GM12878 (cell line): ENCODE measurements around the gene ACTR5. TPM values are rescaled to one million over a fixed set of nuclear protein-coding genes. Genes with fewer than 3 reads are reported as not detected.
A peak's percentile ranks its signal among the peaks of the same experiment; 100 is the strongest.

Experiments
- ATAC-seq: fragments of 200-7000 bp; cut with Tn5 transposase; 3 replicates; pipeline ENCODE4 v1.9.1; 2020; ENCODE audit warnings: mild to moderate bottlenecking, moderate library complexity
- BruUV-seq: library from RNA; stranded (reverse); fragments of 400-500 nt; replicated peaks from 2 replicates; lab custom pipeline; 2021; lab: Mats Ljungman, UMichigan
- CTCF ChIA-PET: fragments of 300-600 bp; sonication (Branson Sonifier 250); formaldehyde crosslinking; extraction: SDS; loops from one replicate; lab custom pipeline; 2021; ENCODE audit warnings: inconsistent platforms; lab: Yijun Ruan, JAX
- POLR2A ChIA-PET: fragments of 350-600 bp; formaldehyde crosslinking; extraction: SDS; loops from one replicate; lab custom pipeline; 2021; ENCODE audit warnings: inconsistent platforms; lab: Charles Lee
- RAD21 ChIA-PET: fragments of 300-600 bp; sonication (Branson Sonifier 250); formaldehyde crosslinking; loops from one replicate; lab custom pipeline; 2023; ENCODE audit warnings: antibody characterized with exemption; ENCODE audit not compliant: unreplicated experiment; lab: Charles Lee
- SMC1A ChIA-PET: fragments of 300-600 bp; sonication (Branson Sonifier 250); formaldehyde crosslinking; loops from one replicate; lab custom pipeline; 2023; ENCODE audit not compliant: unreplicated experiment, uncharacterized antibody; lab: Charles Lee
- DNase-seq: peaks from one replicate; pipeline ENCODE4 v3.0.0-alpha.2; 2011; ENCODE audit warnings: low read depth, low spot score
- FAIRE-seq: peaks from 3 replicates; lab custom pipeline; 2011; peaks lifted over from hg19 to GRCh38; lab: Jason Lieb, UNC
- H2AFZ ChIP-seq: 2 replicates; pipeline ENCODE4 v1.6.0; 2011; ENCODE audit warnings: low read depth, low read length, control low read depth; ENCODE audit not compliant: control insufficient read depth
- H3K27ac ChIP-seq: 2 replicates; pipeline ENCODE4 v1.5.1; 2011; ENCODE audit warnings: control low read depth; ENCODE audit not compliant: control insufficient read depth, insufficient read depth
- H3K27me3 ChIP-seq, 2 experiments: replicated peaks in 1 of 2; 2 replicates each; pipeline versions ENCODE4 v1.6.0 to v1.6.1; 2011; ENCODE audit warnings: low read length in 1 of 2; ENCODE audit not compliant: control insufficient read depth in 2 of 2, insufficient read depth in 2 of 2
- H3K36me3 ChIP-seq, 2 experiments: 2 replicates each; pipeline ENCODE4 v1.5.1; 2011; ENCODE audit warnings: low read length in 1 of 2; ENCODE audit not compliant: control insufficient read depth in 2 of 2, insufficient read depth in 2 of 2
- H3K4me1 ChIP-seq: 2 replicates; pipeline ENCODE4 v1.6.1; 2011; ENCODE audit warnings: mild to moderate bottlenecking, low read length, moderate library complexity, mixed read lengths; ENCODE audit not compliant: control insufficient read depth, insufficient read depth
- H3K4me2 ChIP-seq: 2 replicates; pipeline ENCODE4 v1.6.0; 2011; ENCODE audit warnings: control low read depth; ENCODE audit not compliant: control insufficient read depth, insufficient read depth
- H3K4me3 ChIP-seq: fragments of 200-600 bp; sonication (generic); 2 replicates; pipeline ENCODE4 v1.5.1; 2016
- H3K79me2 ChIP-seq: 2 replicates; pipeline ENCODE4 v1.6.0; 2011; ENCODE audit warnings: low read length; ENCODE audit not compliant: control insufficient read depth, insufficient read depth
- H3K9ac ChIP-seq: 2 replicates; pipeline ENCODE4 v1.8.0; 2011; ENCODE audit warnings: low read length, control low read depth, mixed read lengths; ENCODE audit not compliant: control insufficient read depth, insufficient read depth
- H3K9me3 ChIP-seq: replicated peaks from 3 replicates; pipeline ENCODE4 v1.5.1; 2011; ENCODE audit warnings: mild to moderate bottlenecking, low read length; ENCODE audit not compliant: control insufficient read depth, insufficient read depth
- H4K20me1 ChIP-seq: 2 replicates; pipeline ENCODE4 v1.6.0; 2011; ENCODE audit not compliant: control insufficient read depth, insufficient read depth
- BCLAF1 ChIP-seq: fragments of 450-650 bp; IDR thresholded peaks from 2 replicates; pipeline ENCODE4 v1.6.1; 2017; ENCODE audit warnings: antibody characterized with exemption, mild to moderate bottlenecking, moderate library complexity
- CREB1 ChIP-seq: IDR thresholded peaks from 2 replicates; pipeline ENCODE4 v1.6.1; 2012; ENCODE audit warnings: low read depth, mild to moderate bottlenecking, inconsistent platforms
- EZH2 ChIP-seq: IDR thresholded peaks from 2 replicates; pipeline ENCODE4 v1.6.1; 2012; ENCODE audit warnings: low read depth, mild to moderate bottlenecking, control low read depth, inconsistent platforms, low read length, borderline replicate concordance; ENCODE audit not compliant: control insufficient read depth
- GATAD2B ChIP-seq: fragments of 450-650 bp; conservative IDR thresholded peaks from 2 replicates; pipeline ENCODE4 v1.6.1; 2017; ENCODE audit warnings: low read depth, mild to moderate bottlenecking, moderate library complexity
- MTA2 ChIP-seq: fragments of 450-650 bp; IDR thresholded peaks from 2 replicates; pipeline ENCODE4 v1.6.1; 2016; ENCODE audit warnings: low read depth, mild to moderate bottlenecking, moderate library complexity
- NRF1 ChIP-seq: conservative IDR thresholded peaks from 2 replicates; pipeline ENCODE4 v1.6.1; 2011; ENCODE audit warnings: mild to moderate bottlenecking, low read depth, low read length, improper control_type of control experiment
- RFX5 ChIP-seq: IDR thresholded peaks from 2 replicates; pipeline ENCODE4 v1.6.1; 2011; ENCODE audit warnings: low read depth, low read length, improper control_type of control experiment
- SUZ12 ChIP-seq: fragments of 200-600 bp; sonication (generic); IDR thresholded peaks from one replicate; pipeline ENCODE4 v1.6.1; 2018; ENCODE audit warnings: antibody characterized with exemption, mild to moderate bottlenecking; ENCODE audit not compliant: unreplicated experiment
- TAF1 ChIP-seq: IDR thresholded peaks from 2 replicates; pipeline ENCODE4 v1.6.1; 2011; ENCODE audit warnings: mild to moderate bottlenecking, low read depth, low read length, borderline replicate concordance
- WGBS: methylation state at CpG from one replicate; pipeline ENCODE4 v1.1.6; 2016; ENCODE audit warnings: low lambda C conversion rate; ENCODE audit not compliant: insufficient replicate concordance, insufficient coverage; ENCODE audit errors: missing lambda C conversion rate; 5-methylcytosine and 5-hydroxymethylcytosine counted together
- in situ Hi-C: fragments of 300-500 bp; cut with MboI; formaldehyde crosslinking; loops from 9 replicates; pipeline ENCODE4 v1.14.3; 2018; ENCODE audit warnings: mixed read lengths
- intact Hi-C: fragments of 100-400 bp; cut with micrococcal nuclease; formaldehyde crosslinking; loops from one replicate; pipeline ENCODE4 v1.14.2; 2022; ENCODE audit not compliant: unreplicated experiment
- polyA plus RNA-seq, 11 experiments: library from polyadenylated mRNA; depleted of rRNA in 4 of 11; unstranded in 6 of 11; stranded (reverse) in 5 of 11; fragments of >200 nt; fragmentation: Nextera tagmentation in 4 of 11; fragmentation: Illumina TruSeq in 1 of 11; extraction: Ambion mirVana in 4 of 11; extraction: Trizol in 1 of 11; gene quantifications; 1 replicate in 1 of 11; 2 replicates in 10 of 11; pipeline versions ENCODE4 v1.2.1 to v1.2.3, GENCODE V29; 2011 to 2016; ENCODE audit warnings: inconsistent platforms in 2 of 11, missing spikeins in 2 of 11, low read depth in 1 of 11
- total RNA-seq, 4 experiments: library from RNA; depleted of rRNA in 3 of 4; stranded (reverse); fragments of >200 nt in 3 of 4; fragmentation: Illumina TruSeq in 1 of 4; extraction: Trizol in 1 of 4; gene quantifications; 2 replicates each; pipeline versions ENCODE4 v1.2.1 to v1.2.3, GENCODE V29; 2013 to 2021

ACTR5 gene
- total and polyA plus RNA-seq, 10 of the 15 experiments (the other 5 are each of a cell fraction or from before 2014, with no cell fraction given) = 0.52 to 14.7 (median 8.8) TPM

DNA sequence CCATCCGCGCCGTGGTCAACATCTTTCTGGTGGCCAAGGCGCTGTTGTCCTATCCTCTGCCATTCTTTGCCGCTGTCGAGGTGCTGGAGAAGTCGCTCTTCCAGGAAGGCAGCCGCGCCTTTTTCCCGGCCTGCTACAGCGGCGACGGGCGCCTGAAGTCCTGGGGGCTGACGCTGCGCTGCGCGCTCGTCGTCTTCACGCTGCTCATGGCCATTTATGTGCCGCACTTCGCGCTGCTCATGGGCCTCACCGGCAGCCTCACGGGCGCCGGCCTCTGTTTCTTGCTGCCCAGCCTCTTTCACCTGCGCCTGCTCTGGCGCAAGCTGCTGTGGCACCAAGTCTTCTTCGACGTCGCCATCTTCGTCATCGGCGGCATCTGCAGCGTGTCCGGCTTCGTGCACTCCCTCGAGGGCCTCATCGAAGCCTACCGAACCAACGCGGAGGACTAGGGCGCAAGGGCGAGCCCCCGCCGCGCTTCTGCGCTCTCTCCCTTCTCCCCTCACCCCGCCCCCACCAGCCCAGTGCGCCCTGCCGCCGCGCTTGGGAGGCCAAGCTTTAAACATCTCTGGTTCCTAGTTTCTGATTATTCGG is 20.0 kb upstream of the ACTR5 start (continued):
- TF ChIP-seq RFX5 (no peak), CREB1 (no peak), BCLAF1 (no peak), TAF1 (no peak), GATAD2B (no peak), MTA2 (no peak)

GRCh38 chr20:38728911-38729642 is 19.2 kb upstream of the ACTR5 start:
- no peak overlapping the region for H3K27ac ChIP-seq
- in situ Hi-C loops = no loop called here
- H3K4me1 ChIP-seq = peaks cover 14% of the 10 kb centered on the region
- WGBS = 16% methylated on average over 40 of the region's 41 CpGs
- ChIA-PET POLR2A (no interaction called here), CTCF (interaction anchor here (0.6 to 2.1 kb wide), 6 partner anchors 21 to 320 kb away, joined by 3 to 8 read pairs (median 4); no protein-coding TSS in a partner anchor), RAD21 (no interaction called here), SMC1A (interaction anchor here (1.0 kb wide), 1 partner anchor 23 kb away, joined by 3 read pairs; no protein-coding TSS in a partner anchor)
- no peaks in the 10 kb centered on the region for H3K79me2 ChIP-seq
- H3K4me2 ChIP-seq = no peak overlapping the region
- FAIRE-seq = no peak
- BruUV-seq = no TSS peak
- H4K20me1 ChIP-seq = no peaks in the 10 kb centered on the region
- TF ChIP-seq NRF1 (no peak), EZH2 (0 out of 2 replicates have a peak, but pooled peaks have one; percentile 48), SUZ12 (peak; percentile 85)
- TF ChIP-seq, all 136 proteins: peak for 2
- DNase-seq (no peak), ATAC-seq (no peak)
- H3K9ac ChIP-seq = no peak overlapping the region
- H3K9me3 ChIP-seq = peaks cover 7% of the 10 kb centered on the region; the same call in 2 of the 3 replicates
- H3K36me3 ChIP-seq = no peaks in the 10 kb centered on the region
- no peak overlapping the region for H3K4me3 ChIP-seq
- peaks cover 40 to 65% of the 10 kb centered on the region in 2 experiments for H3K27me3 ChIP-seq
- no peak overlapping the region for H2AFZ ChIP-seq
- intact Hi-C loops = no loop called here
